Endometrium (tissue), 2 donors: ENCODE measurements around the gene HOXC11.

Source experiments
- FAIRE-seq: peaks from 2 replicates; lab custom pipeline; 2012; peaks lifted over from hg19 to GRCh38; lab: Jason Lieb, UNC
- donor health status: control.
- donor health status: control.

HOXC11 gene

DNA sequence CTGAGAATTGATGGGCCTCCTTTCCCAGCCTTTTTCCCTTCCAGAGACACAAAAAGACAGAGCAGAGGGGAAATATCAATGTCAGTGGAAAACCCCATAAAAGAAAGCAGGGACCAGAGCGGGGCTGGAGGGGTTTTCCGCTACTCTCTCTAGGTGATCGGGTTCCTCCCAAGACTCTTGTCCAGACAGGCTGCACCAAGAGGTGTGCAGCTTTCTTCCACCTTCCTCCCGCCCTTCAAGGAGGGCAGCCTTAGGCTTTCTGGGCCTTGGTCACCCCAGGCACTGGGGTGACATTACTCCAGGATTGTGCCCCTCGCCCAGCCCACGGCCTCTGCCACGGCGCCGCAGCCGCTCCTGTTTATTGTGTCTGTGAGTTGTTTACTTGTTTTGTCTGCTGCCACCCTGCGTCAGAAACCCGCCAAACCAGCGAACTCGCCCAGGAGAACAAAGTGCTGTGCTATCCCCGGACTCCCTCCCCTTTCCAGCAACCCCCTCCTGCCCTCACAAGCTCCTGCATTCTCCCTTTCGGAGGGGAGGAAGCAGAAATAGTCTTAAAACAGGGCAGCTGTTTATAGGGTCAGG is 48.6 kb downstream of the HOXC11 start:
- no peak for FAIRE-seq

DNA sequence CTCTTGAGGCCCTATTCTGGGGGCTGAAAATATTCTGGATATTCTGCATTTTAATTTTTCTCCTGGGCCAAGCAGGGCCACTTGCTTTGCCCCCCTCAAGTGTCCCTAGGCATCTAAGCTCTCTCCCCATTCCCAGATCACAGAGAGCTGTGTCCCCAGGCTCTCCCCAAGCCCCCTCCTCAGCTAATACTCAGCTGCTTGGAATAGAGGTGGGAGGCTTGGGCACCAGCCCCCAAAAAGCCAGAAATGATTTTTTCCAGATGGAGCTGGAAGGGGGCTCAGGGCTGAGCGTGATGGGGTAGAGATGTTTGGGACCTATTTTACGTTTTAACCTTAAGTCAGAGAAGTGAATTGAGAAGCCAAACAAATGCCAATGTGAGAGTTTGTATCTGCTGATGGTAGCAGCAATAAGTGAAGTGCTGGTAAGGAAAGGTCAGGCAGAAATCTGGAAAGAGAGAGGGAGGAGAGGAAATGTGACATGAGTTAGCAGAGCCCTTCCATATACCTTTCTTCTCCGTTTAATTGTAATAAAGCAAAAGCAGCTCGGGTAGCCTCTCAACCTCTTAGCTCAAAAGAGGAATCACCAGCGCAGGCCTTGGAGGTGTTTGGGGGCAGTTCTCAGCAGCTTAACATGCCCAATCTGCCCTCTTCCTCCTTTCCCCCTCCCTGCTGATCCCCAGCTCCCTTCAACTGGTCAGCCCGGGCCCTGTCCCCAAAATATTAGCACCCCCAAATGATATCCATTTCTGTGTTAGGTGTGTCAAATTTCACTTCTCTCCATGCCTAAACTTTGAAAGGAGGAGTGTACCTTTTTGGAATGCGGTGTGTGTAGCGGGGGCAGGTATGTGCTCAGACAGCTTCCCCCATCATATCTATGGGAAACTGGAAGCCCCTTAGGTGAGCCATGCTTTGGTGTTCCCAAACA is 50.3 kb downstream of the HOXC11 start:
- no peak for FAIRE-seq

DNA sequence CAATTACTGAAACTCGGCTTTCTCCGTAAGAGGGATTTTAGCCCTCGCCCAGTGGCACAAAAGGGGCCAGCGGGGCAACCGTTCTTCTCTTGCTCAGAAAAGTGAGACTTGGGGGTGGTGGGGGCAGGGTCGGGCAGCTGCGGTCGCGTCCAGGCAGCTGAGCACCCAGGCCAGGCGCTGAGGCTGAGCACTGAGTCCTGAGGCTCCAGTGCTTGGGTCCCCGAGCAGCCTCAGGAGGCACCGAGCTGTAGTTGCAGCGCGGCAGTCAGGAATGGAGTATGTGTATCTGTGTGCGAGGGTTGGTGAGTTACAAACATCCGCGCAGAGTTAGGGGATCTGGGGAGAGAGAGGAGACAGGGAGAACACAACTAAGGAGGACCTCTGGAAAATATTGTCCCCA is 51.2 kb downstream of the HOXC11 start:
- no peak for FAIRE-seq

DNA sequence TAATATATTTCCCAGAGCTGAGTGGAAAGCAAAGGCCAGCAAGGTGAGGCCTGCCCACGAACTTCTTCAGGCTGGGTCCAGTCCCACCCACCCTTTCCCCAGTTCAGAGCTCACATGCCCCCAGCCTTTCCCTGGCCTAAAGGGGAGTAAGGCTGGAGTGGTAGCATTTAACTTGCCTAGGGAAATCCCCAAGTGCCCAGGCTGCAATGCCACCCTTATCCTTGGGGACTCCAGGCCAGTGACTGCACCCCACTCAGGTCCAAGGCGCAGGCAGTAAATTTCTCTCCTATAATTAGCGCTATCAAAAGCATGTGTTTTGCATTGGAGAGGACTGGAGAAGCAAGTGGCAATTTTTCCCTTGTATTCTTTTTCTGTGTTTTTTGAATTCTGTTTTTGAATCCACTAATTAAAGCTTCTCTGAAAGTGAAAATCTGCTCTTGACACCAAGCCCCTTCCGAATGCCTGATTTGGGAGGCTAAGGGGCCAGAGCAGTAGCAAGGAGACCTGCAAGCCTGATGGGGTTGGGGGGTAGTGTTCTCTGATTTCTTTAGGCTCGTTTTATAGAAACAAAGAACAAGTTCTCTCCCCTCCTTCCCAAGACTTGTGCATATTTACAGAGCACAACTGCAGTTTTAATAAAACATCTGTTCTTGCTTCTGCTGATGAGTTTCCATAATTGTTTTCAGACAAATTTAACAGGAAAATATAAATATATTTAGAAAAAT is 51.8 kb downstream of the HOXC11 start:
- no peak for FAIRE-seq

DNA sequence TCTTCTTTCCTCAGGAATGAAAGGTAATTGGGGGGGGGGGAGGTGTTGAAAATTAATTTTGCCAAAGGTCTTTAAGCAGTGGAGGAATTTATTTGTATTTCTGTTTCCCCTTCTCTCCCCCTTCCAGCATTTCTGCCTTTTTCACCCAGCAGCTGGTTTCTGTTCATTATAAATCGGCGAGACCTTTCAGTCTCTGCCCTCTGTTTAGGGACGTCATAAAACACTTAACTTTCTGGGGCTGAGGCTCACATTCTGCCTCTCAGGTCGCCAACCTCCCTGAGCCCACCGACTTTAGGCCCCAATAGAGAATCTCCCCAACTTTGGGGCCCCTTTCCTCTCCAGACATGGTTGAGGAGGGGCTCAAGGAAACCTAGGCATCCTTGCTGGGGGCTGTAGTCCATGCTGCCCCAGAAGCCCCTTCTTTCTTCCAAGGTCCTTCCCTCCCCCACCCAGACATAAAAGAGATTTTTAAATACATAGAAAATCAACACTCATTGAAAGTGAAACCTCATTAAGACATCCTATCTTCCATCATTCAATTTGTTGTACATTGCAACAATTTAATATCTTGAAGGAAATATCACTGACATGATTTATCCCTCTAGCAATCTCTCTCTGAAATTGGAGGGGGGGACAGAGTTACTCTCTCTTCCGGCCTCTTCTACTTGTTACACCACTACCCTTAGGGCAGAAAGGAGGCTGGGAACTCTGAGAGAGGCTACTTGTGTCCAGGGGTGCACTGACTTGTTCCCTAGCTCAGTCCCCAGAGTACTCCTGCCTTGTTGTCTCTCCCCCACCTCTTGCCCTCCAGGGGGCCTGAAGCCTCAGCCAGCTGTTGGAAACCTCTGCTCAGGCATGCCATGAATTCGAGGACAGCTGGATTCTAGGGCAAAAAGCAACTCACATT is 52.8 kb downstream of the HOXC11 start:
- no peak for FAIRE-seq

DNA sequence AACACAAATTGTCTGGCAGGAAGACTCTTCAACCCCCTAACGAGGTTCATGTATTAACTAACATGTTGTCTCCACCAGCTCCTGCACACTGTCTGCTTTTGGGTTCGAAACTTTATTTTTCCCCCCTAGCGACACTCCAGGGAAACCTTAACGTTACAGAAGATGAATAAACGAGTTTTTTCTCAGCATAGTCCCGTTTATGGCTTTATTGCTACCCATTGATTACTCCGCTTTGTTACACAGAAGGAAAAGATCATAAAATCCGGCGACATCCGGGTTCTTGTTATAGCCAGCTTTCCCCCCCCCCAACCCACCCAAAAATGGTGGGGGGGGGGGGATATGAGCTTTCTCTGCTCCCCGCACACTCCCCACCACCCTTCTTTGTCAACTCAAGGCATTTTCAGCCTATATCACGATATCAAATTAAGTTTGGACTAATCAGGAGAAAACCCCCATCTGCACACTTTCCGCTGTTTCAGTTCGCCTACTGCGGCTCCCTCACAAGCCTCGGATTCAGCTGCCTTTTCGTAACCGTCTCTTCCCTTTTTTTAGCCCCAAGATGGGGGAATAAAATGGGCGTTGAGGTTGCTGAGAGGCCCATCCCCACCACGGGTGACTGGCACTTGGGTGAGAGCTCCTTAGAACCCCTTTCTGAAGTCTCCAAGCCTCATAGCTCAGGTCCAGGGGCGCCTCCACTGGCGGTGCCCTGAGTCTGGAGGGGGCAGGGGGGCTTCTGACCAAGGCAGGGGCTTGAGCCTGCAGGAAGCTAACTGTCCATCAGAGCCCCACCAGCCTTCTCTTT is 53.9 kb downstream of the HOXC11 start:
- FAIRE-seq = no peak
